Heart left ventricle (tissue), 16 donors: ENCODE data around the gene KSR2. TPM values are rescaled to one million over a fixed set of nuclear protein-coding genes. Genes with fewer than 3 reads are reported as not detected.

Experiments
- ATAC-seq, 4 donors: fragments of 200-7000 bp; cut with Tn5 transposase; one replicate each; pipeline ENCODE4 v1.9.1; 2020 to 2022; ENCODE audit warnings: moderate library complexity in 4 of 4, mild to moderate bottlenecking in 3 of 4, moderate number of reproducible peaks in 1 of 4
- DNase-seq, 5 donors: peaks; one replicate each; pipeline ENCODE4 v3.0.0-alpha.2; 2020
- H3K27ac ChIP-seq, 12 donors: fragments of 200-600 bp; sonication (generic) in 4 of 12; one replicate each; pipeline versions ENCODE4 v1.5.0 to v1.8.0; 2016 to 2022; ENCODE audit warnings: mild to moderate bottlenecking in 2 of 12
- H3K27me3 ChIP-seq, 9 donors: fragments of 200-600 bp; sonication (generic) in 2 of 9; one replicate each; pipeline versions ENCODE4 v1.5.1 to v1.8.0; 2016 to 2022; ENCODE audit warnings: mild to moderate bottlenecking in 3 of 9
- H3K36me3 ChIP-seq, 9 donors: fragments of 200-600 bp; sonication (generic) in 2 of 9; one replicate each; pipeline versions ENCODE4 v1.5.0 to v1.8.0; 2018 to 2022; ENCODE audit warnings: mild to moderate bottlenecking in 2 of 9
- H3K4me1 ChIP-seq, 12 donors: fragments of 200-600 bp; sonication (generic) in 4 of 12; one replicate each; pipeline versions ENCODE4 v1.5.0 to v1.8.0; 2016 to 2022; ENCODE audit warnings: mild to moderate bottlenecking in 3 of 12
- H3K4me3 ChIP-seq, 12 donors: fragments of 200-600 bp; sonication (generic) in 4 of 12; one replicate each; pipeline versions ENCODE4 v1.5.0 to v1.8.0; 2017 to 2022; ENCODE audit warnings: mild to moderate bottlenecking in 9 of 12, moderate library complexity in 4 of 12
- H3K9me3 ChIP-seq, 12 donors: fragments of 200-600 bp; sonication (generic) in 4 of 12; one replicate each; pipeline versions ENCODE4 v1.5.0 to v1.8.0; 2016 to 2022; ENCODE audit warnings: mild to moderate bottlenecking in 1 of 12
- CTCF ChIP-seq, 12 donors: fragments of 200-600 bp; sonication (generic) in 4 of 12; IDR thresholded peaks; one replicate each; pipeline versions ENCODE4 v1.5.0 to v1.8.0; 2018 to 2022; ENCODE audit warnings: antibody characterized with exemption in 12 of 12, mild to moderate bottlenecking in 5 of 12
- POLR2A ChIP-seq, 2 donors: fragments of 450-650 bp; IDR thresholded peaks; one replicate each; pipeline ENCODE4 v1.6.1; 2017; ENCODE audit warnings: antibody characterized with exemption in 2 of 2, mild to moderate bottlenecking in 2 of 2, moderate library complexity in 2 of 2
- WGBS, 4 donors: extraction: QIAGEN DNeasy Blood & Tissue Kit in 2 of 4; methylation state at CpG; one replicate each; pipeline versions ENCODE4 v1.1.5 to v1.1.7; 2013 to 2018; 5-methylcytosine and 5-hydroxymethylcytosine counted together
- intact Hi-C, 10 donors: fragments of 100-400 bp; cut with DNase I; formaldehyde crosslinking; loops; one replicate each; pipeline versions ENCODE4 v1.11.1 to v1.14.2; 2022
- polyA plus RNA-seq, 2 donors: library from polyadenylated mRNA; stranded (reverse); fragments of 200-250 nt; gene quantifications; one replicate each; pipeline ENCODE4 v1.2.3, GENCODE V29; 2013
- total RNA-seq, 9 donors: library from RNA; depleted of rRNA in 2 of 9; stranded (reverse); fragments of >200 nt in 2 of 9; fragmentation: NEBNext Ultra II Directional in 3 of 9; extraction: Animal tissue kit (Norgen Biotek cat#: 25700) in 3 of 9; gene quantifications; one replicate each; pipeline versions ENCODE4 v1.1.0 to v1.2.4, GENCODE V29; 2016 to 2023
- donor health status: ischemic (EF 13 %, LVEDD 7.1; RV severe dilation, severe dysfunction).
- donor health status: healthy with polysubstance abuse.
- donor health status: DM: no; HTN: yes; CAD: no.
- donor health status: DM: no; HTN: no; CAD: no.
- donor health status: ischemic (EF 25% LVEDD 6.9; RV normal size, moderate dysfunction).
- donor health status: ischemic (EF 25% LVEDD 5.7; RV mildly dilated, moderate dysfunction).
- donor health status: healthy.
- donor health status: DM: yes; HTN: yes; CAD: no.
- donor health status: ischemic (EF 35%, LVEDD 5.7; RV mildly dilated, moderate dysfunction).
- donor health status: nonischemic (EF 11% LVEDD 7.7; RV severe dilation, severe dysfunction).
- donor health status: DM: yes; HTN: yes; CAD: no.
- donor health status: PGD.
- donor health status: ischemic (EF 29% LVEDD 5.4; RV normal size, mild dysfunction).
- donor health status: nonischemic (EF 23%, LVEDD 6.1; RV moderate dilation, normal function).

The KSR2 gene
- total and polyA plus RNA-seq, 11 donors: under 0.01 to 0.02 (median 0.02) TPM; not detected in 8

GRCh38 chr12:117994551-117995438, 26.0 kb upstream of the KSR2 start:
- no peaks in the 10 kb centered on the region for H3K36me3 ChIP-seq
- peaks cover 0 to 11% (median 0%) of the 10 kb centered on the region in 12 donors for H3K9me3 ChIP-seq
- no peak overlapping the region for H3K27ac ChIP-seq
- no peak overlapping the region for H3K4me3 ChIP-seq
- no peak for TF ChIP-seq CTCF (IDR thresholded peaks at IDR 0.05)
- TF ChIP-seq POLR2A (IDR thresholded peaks at IDR 0.05): no peak
- DNase-seq (no peak), ATAC-seq (no peak)
- intact Hi-C loops: no loop called here
- 74 to 82% (median 76%) methylated on average over 3 of the region's 3 CpGs for WGBS, 4 donors
- no peaks in the 10 kb centered on the region for H3K4me1 ChIP-seq
- H3K27me3 ChIP-seq: peaks cover 0 to 8% (median 0%) of the 10 kb centered on the region in 9 donors

- Histone ChIP-seq H3K4me1 (no peaks in the 10 kb centered on the region), H3K27me3 (peaks cover 0 to 26% (median 3%) of the 10 kb centered on the region in 9 donors), H3K27ac (no peak overlapping the region), H3K9me3 (no peaks in the 10 kb centered on the region), H3K36me3 (no peaks in the 10 kb centered on the region), H3K4me3 (no peak overlapping the region)
- WGBS, 4 donors: 74 to 84% (median 78%) methylated on average over 4 of the region's 4 CpGs
- intact Hi-C loops: no loop called here
- no peak for TF ChIP-seq CTCF (IDR thresholded peaks at IDR 0.05)
- no peak for TF ChIP-seq POLR2A (IDR thresholded peaks at IDR 0.05)
- DNase-seq (no peak), ATAC-seq (no peak)
Observed at GRCh38 chr12:117986705-117987469, 18.1 kb upstream of the KSR2 start.

GRCh38 chr12:117985182-117985581, 16.4 kb upstream of the KSR2 start:
- Histone ChIP-seq H3K27me3 (peaks cover 0 to 26% (median 3%) of the 10 kb centered on the region in 9 donors), H3K4me3 (no peak overlapping the region), H3K4me1 (no peaks in the 10 kb centered on the region), H3K27ac (no peak overlapping the region), H3K9me3 (no peaks in the 10 kb centered on the region), H3K36me3 (no peaks in the 10 kb centered on the region)
- TF ChIP-seq POLR2A (IDR thresholded peaks at IDR 0.05) (no peak), CTCF (IDR thresholded peaks at IDR 0.05) (no peak)
- ATAC-seq (no peak), DNase-seq (no peak)
- 75 to 90% (median 82%) methylated on average over 2 of the region's 2 CpGs for WGBS, 4 donors
- intact Hi-C loops: no loop called here

- DNase-seq: no peak
- no peaks in the 10 kb centered on the region for H3K36me3 ChIP-seq
- no peak overlapping the region for H3K4me3 ChIP-seq
- no peaks in the 10 kb centered on the region for H3K9me3 ChIP-seq
- TF ChIP-seq CTCF (IDR thresholded peaks at IDR 0.05): no peak
- TF ChIP-seq POLR2A (IDR thresholded peaks at IDR 0.05): no peak
- intact Hi-C loops: no loop called here
- no peak for ATAC-seq
- peaks cover 0 to 24% (median 3%) of the 10 kb centered on the region in 9 donors for H3K27me3 ChIP-seq
- no peak overlapping the region for H3K27ac ChIP-seq
- WGBS, 4 donors: 71 to 82% (median 72%) methylated on average over 5 of the region's 5 CpGs
- no peaks in the 10 kb centered on the region for H3K4me1 ChIP-seq
Observed at GRCh38 chr12:117981267-117981666, 12.5 kb upstream of the KSR2 start.
